HepG2 (cell line): ENCODE measurements around the gene COL5A1.

ENCODE experiments used
- CBX5 ChIP-seq: sonication (generic); formaldehyde crosslinking; IDR thresholded peaks from 2 replicates; pipeline ENCODE4 v1.4.0; 2020; ENCODE audit warnings: missing genetic modification reagents, borderline replicate concordance
- MEIS1 ChIP-seq: sonication (generic); formaldehyde crosslinking; IDR thresholded peaks from 2 replicates; pipeline ENCODE4 v1.9.0; 2021; ENCODE audit warnings: mild to moderate bottlenecking, missing genetic modification reagents, moderate library complexity, borderline replicate concordance
- MXI1 ChIP-seq: IDR thresholded peaks from 3 replicates; pipeline ENCODE4 v1.6.1; 2012; ENCODE audit warnings: low read depth, low read length, inconsistent platforms, borderline replicate concordance
- POLR2AphosphoS5 ChIP-seq: IDR thresholded peaks from 2 replicates; pipeline ENCODE4 v1.6.1; 2012; ENCODE audit warnings: low read depth, low read length
- ZSCAN29 ChIP-seq: sonication (generic); formaldehyde crosslinking; conservative IDR thresholded peaks from 2 replicates; pipeline ENCODE4 v1.4.0; 2020; ENCODE audit warnings: mild to moderate bottlenecking, missing genetic modification reagents
- TF ChIP-seq, protein P1 (sequence below): sonication (generic); formaldehyde crosslinking; IDR thresholded peaks from 2 replicates; pipeline ENCODE4 v1.8.0; 2022; ENCODE audit warnings: missing genetic modification reagents, mild to moderate bottlenecking, moderate library complexity, borderline replicate concordance
- TF ChIP-seq, protein P2 (sequence below): sonication (generic); formaldehyde crosslinking; IDR thresholded peaks from 2 replicates; pipeline ENCODE4 v1.5.0; 2020; ENCODE audit warnings: mild to moderate bottlenecking, missing genetic modification reagents, moderate library complexity
- TF ChIP-seq, protein P3 (sequence below): sonication (generic); formaldehyde crosslinking; IDR thresholded peaks from 2 replicates; pipeline ENCODE4 v1.4.0; 2020; ENCODE audit warnings: missing genetic modification reagents
- TF ChIP-seq, protein P4 (sequence below): sonication (generic); formaldehyde crosslinking; IDR thresholded peaks from 2 replicates; pipeline ENCODE4 v1.4.0; 2020; ENCODE audit warnings: mild to moderate bottlenecking, missing genetic modification reagents
- TF ChIP-seq, protein P5 (sequence below): fragments of 450-650 bp; IDR thresholded peaks from 2 replicates; pipeline ENCODE4 v1.6.1; 2017; ENCODE audit warnings: mild to moderate bottlenecking
- TF ChIP-seq, protein P6 (sequence below): IDR thresholded peaks from 2 replicates; pipeline ENCODE4 v1.6.1; 2012; ENCODE audit warnings: low read length, improper control_type of control experiment

DNA sequence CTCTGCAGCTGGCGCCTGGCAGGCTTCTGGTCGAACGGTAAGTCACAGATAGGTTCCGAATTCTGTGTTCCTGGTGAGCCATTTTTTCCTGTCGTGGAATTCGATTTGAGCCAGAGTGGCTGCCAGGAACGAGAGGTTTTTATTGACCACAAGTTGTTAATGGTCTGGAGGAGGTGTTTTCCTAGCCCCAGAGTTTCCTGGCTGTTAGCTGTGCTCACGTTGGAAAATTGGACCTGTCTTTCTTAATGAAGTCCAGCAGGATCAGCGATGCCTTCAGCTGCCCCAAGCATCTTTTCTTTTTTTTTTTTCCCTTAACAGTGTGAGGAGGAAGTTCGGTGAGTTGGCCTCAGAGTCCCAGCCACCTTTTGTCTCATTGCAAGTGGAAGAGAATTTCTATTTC is 62.9 kb downstream of the COL5A1 start:
- TF ChIP-seq, protein P1, sequence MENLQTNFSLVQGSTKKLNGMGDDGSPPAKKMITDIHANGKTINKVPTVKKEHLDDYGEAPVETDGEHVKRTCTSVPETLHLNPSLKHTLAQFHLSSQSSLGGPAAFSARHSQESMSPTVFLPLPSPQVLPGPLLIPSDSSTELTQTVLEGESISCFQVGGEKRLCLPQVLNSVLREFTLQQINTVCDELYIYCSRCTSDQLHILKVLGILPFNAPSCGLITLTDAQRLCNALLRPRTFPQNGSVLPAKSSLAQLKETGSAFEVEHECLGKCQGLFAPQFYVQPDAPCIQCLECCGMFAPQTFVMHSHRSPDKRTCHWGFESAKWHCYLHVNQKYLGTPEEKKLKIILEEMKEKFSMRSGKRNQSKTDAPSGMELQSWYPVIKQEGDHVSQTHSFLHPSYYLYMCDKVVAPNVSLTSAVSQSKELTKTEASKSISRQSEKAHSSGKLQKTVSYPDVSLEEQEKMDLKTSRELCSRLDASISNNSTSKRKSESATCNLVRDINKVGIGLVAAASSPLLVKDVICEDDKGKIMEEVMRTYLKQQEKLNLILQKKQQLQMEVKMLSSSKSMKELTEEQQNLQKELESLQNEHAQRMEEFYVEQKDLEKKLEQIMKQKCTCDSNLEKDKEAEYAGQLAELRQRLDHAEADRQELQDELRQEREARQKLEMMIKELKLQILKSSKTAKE (CRISPR knock-in tag): no peak
- TF ChIP-seq, protein P2, sequence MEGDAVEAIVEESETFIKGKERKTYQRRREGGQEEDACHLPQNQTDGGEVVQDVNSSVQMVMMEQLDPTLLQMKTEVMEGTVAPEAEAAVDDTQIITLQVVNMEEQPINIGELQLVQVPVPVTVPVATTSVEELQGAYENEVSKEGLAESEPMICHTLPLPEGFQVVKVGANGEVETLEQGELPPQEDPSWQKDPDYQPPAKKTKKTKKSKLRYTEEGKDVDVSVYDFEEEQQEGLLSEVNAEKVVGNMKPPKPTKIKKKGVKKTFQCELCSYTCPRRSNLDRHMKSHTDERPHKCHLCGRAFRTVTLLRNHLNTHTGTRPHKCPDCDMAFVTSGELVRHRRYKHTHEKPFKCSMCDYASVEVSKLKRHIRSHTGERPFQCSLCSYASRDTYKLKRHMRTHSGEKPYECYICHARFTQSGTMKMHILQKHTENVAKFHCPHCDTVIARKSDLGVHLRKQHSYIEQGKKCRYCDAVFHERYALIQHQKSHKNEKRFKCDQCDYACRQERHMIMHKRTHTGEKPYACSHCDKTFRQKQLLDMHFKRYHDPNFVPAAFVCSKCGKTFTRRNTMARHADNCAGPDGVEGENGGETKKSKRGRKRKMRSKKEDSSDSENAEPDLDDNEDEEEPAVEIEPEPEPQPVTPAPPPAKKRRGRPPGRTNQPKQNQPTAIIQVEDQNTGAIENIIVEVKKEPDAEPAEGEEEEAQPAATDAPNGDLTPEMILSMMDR (CRISPR knock-in tag): no peak
- TF ChIP-seq, protein P3, sequence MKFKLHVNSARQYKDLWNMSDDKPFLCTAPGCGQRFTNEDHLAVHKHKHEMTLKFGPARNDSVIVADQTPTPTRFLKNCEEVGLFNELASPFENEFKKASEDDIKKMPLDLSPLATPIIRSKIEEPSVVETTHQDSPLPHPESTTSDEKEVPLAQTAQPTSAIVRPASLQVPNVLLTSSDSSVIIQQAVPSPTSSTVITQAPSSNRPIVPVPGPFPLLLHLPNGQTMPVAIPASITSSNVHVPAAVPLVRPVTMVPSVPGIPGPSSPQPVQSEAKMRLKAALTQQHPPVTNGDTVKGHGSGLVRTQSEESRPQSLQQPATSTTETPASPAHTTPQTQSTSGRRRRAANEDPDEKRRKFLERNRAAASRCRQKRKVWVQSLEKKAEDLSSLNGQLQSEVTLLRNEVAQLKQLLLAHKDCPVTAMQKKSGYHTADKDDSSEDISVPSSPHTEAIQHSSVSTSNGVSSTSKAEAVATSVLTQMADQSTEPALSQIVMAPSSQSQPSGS (CRISPR knock-in tag): no peak
- TF ChIP-seq POLR2AphosphoS5 (no peak), ZSCAN29 (CRISPR knock-in tag) (no peak), MXI1 (no peak), MEIS1 (CRISPR knock-in tag) (no peak), CBX5 (CRISPR knock-in tag) (no peak)
- TF ChIP-seq, protein P4, sequence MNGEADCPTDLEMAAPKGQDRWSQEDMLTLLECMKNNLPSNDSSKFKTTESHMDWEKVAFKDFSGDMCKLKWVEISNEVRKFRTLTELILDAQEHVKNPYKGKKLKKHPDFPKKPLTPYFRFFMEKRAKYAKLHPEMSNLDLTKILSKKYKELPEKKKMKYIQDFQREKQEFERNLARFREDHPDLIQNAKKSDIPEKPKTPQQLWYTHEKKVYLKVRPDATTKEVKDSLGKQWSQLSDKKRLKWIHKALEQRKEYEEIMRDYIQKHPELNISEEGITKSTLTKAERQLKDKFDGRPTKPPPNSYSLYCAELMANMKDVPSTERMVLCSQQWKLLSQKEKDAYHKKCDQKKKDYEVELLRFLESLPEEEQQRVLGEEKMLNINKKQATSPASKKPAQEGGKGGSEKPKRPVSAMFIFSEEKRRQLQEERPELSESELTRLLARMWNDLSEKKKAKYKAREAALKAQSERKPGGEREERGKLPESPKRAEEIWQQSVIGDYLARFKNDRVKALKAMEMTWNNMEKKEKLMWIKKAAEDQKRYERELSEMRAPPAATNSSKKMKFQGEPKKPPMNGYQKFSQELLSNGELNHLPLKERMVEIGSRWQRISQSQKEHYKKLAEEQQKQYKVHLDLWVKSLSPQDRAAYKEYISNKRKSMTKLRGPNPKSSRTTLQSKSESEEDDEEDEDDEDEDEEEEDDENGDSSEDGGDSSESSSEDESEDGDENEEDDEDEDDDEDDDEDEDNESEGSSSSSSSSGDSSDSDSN (CRISPR knock-in tag): no peak
- TF ChIP-seq, protein P5, sequence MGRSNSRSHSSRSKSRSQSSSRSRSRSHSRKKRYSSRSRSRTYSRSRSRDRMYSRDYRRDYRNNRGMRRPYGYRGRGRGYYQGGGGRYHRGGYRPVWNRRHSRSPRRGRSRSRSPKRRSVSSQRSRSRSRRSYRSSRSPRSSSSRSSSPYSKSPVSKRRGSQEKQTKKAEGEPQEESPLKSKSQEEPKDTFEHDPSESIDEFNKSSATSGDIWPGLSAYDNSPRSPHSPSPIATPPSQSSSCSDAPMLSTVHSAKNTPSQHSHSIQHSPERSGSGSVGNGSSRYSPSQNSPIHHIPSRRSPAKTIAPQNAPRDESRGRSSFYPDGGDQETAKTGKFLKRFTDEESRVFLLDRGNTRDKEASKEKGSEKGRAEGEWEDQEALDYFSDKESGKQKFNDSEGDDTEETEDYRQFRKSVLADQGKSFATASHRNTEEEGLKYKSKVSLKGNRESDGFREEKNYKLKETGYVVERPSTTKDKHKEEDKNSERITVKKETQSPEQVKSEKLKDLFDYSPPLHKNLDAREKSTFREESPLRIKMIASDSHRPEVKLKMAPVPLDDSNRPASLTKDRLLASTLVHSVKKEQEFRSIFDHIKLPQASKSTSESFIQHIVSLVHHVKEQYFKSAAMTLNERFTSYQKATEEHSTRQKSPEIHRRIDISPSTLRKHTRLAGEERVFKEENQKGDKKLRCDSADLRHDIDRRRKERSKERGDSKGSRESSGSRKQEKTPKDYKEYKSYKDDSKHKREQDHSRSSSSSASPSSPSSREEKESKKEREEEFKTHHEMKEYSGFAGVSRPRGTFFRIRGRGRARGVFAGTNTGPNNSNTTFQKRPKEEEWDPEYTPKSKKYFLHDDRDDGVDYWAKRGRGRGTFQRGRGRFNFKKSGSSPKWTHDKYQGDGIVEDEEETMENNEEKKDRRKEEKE: no peak
- TF ChIP-seq, protein P6, sequence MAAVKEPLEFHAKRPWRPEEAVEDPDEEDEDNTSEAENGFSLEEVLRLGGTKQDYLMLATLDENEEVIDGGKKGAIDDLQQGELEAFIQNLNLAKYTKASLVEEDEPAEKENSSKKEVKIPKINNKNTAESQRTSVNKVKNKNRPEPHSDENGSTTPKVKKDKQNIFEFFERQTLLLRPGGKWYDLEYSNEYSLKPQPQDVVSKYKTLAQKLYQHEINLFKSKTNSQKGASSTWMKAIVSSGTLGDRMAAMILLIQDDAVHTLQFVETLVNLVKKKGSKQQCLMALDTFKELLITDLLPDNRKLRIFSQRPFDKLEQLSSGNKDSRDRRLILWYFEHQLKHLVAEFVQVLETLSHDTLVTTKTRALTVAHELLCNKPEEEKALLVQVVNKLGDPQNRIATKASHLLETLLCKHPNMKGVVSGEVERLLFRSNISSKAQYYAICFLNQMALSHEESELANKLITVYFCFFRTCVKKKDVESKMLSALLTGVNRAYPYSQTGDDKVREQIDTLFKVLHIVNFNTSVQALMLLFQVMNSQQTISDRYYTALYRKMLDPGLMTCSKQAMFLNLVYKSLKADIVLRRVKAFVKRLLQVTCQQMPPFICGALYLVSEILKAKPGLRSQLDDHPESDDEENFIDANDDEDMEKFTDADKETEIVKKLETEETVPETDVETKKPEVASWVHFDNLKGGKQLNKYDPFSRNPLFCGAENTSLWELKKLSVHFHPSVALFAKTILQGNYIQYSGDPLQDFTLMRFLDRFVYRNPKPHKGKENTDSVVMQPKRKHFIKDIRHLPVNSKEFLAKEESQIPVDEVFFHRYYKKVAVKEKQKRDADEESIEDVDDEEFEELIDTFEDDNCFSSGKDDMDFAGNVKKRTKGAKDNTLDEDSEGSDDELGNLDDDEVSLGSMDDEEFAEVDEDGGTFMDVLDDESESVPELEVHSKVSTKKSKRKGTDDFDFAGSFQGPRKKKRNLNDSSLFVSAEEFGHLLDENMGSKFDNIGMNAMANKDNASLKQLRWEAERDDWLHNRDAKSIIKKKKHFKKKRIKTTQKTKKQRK: no peak
